ENCODE measurements around the gene CHD9.

DNA sequence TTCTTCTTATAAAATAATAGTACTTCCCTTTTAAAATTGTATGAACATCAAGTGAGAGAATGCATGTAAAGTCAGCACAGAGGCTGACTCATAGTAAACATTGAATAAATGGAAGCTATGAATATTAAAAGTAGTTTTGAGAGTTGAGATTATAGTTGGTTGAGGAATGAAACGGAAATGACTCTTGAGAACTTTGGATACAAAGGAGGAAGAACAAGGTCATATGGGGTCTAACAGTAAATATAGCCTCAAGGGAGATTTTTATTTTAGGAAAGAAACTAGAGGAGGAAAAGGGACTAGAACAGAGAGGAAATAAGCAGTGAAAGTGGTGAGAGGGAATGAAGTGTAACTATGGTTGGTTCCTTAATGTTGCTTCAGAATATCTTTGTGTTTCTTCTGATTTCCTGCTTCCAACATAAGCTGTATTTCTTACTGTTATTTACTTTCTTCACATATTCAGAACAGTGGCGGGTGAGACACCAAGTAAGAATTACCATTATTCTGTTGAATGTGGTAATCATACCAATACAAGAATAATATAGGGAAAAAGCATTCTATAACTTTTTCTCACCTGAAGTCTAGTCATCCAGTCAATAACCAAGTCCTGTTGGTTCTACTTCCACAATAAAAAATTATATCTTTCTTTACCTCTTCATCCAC lies 165.1 kb downstream of the CHD9 start:
- TF ChIP-seq, protein P1, sequence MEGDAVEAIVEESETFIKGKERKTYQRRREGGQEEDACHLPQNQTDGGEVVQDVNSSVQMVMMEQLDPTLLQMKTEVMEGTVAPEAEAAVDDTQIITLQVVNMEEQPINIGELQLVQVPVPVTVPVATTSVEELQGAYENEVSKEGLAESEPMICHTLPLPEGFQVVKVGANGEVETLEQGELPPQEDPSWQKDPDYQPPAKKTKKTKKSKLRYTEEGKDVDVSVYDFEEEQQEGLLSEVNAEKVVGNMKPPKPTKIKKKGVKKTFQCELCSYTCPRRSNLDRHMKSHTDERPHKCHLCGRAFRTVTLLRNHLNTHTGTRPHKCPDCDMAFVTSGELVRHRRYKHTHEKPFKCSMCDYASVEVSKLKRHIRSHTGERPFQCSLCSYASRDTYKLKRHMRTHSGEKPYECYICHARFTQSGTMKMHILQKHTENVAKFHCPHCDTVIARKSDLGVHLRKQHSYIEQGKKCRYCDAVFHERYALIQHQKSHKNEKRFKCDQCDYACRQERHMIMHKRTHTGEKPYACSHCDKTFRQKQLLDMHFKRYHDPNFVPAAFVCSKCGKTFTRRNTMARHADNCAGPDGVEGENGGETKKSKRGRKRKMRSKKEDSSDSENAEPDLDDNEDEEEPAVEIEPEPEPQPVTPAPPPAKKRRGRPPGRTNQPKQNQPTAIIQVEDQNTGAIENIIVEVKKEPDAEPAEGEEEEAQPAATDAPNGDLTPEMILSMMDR (IDR thresholded peaks at IDR 0.05) = no peak
- TF ChIP-seq POLR2A (IDR thresholded peaks at IDR 0.05) (no peak), EP300 (IDR thresholded peaks at IDR 0.05) (peak in 1 of 2 donors; percentile 54)
